HepG2 (cell line): ENCODE data around the gene GPD1. TPM values are rescaled to one million over a fixed set of nuclear protein-coding genes. Genes with fewer than 3 reads are reported as not detected.

Experiments used
- ATAC-seq: fragments of 200-7000 bp; cut with Tn5 transposase; 3 replicates; pipeline ENCODE4 v1.9.1; 2020; ENCODE audit warnings: mild to moderate bottlenecking, moderate library complexity
- BruUV-seq: library from RNA; stranded (reverse); fragments of 400-500 nt; replicated peaks from 2 replicates; lab custom pipeline; 2021; lab: Mats Ljungman, UMichigan
- CTCF ChIA-PET: fragments of 300-600 bp; formaldehyde crosslinking; extraction: SDS; loops from one replicate; lab custom pipeline; 2021; ENCODE audit warnings: low total read pairs, inconsistent platforms, low intra/inter-chr PET ratio; lab: Yijun Ruan, JAX
- POLR2A ChIA-PET: fragments of 350-600 bp; sonication (Branson Sonifier 250); formaldehyde crosslinking; loops from one replicate; lab custom pipeline; 2020; ENCODE audit warnings: antibody characterized with exemption, inconsistent platforms; lab: Yijun Ruan, JAX
- DNase-seq: peaks from one replicate; pipeline ENCODE4 v3.0.0-alpha.2; 2015; ENCODE audit warnings: low spot score
- FAIRE-seq: peaks from 3 replicates; lab custom pipeline; 2011; peaks lifted over from hg19 to GRCh38; lab: Jason Lieb, UNC
- H2AFZ ChIP-seq: one replicate; pipeline ENCODE4 v1.6.1; 2011; ENCODE audit warnings: low read length, inconsistent platforms
- H3K27ac ChIP-seq: fragments of 300-600 bp; 3 replicates; pipeline ENCODE4 v1.8.0; 2011; ENCODE audit warnings: mixed run types, mild to moderate bottlenecking, mixed read lengths, low read length, inconsistent platforms; ENCODE audit not compliant: insufficient read depth; ENCODE audit errors: extremely low read length
- H3K27me3 ChIP-seq, 2 experiments: fragments of 200-600 bp in 1 of 2; 2 replicates in 1 of 2; 3 replicates in 1 of 2; pipeline versions ENCODE4 v1.6.0 to v1.8.0; 2011; ENCODE audit warnings: low read length in 2 of 2, mild to moderate bottlenecking in 2 of 2, moderate library complexity in 2 of 2, inconsistent platforms in 1 of 2; ENCODE audit not compliant: insufficient read depth in 2 of 2, control insufficient read depth in 1 of 2
- H3K36me3 ChIP-seq, 2 experiments: fragments of 200-600 bp in 1 of 2; replicated peaks in 1 of 2; 2 replicates in 1 of 2; 3 replicates in 1 of 2; pipeline versions ENCODE4 v1.5.1 to v1.8.0; 2011; ENCODE audit warnings: low read length in 2 of 2, inconsistent platforms in 1 of 2; ENCODE audit not compliant: insufficient read depth in 2 of 2, control insufficient read depth in 1 of 2
- H3K4me1 ChIP-seq: 2 replicates; pipeline ENCODE4 v1.5.1; 2012; ENCODE audit warnings: low read length, inconsistent platforms; ENCODE audit not compliant: insufficient read depth
- H3K4me2 ChIP-seq: 2 replicates; pipeline ENCODE4 v1.6.0; 2011; ENCODE audit warnings: low read depth, low read length, inconsistent platforms
- H3K4me3 ChIP-seq, 3 experiments: fragments of 200-600 bp in 1 of 3; sonication (generic), shearing (Covaris generic) in 1 of 3; replicated peaks in 1 of 3; 2 replicates each; pipeline ENCODE4 v1.5.1; 2011 to 2016; ENCODE audit warnings: low read length in 3 of 3, inconsistent platforms in 2 of 3, low read depth in 2 of 3, mild to moderate bottlenecking in 2 of 3, control low read depth in 1 of 3, mixed read lengths in 1 of 3; ENCODE audit not compliant: insufficient read depth in 1 of 3
- H3K79me2 ChIP-seq: one replicate; pipeline ENCODE4 v1.6.1; 2011; ENCODE audit warnings: low read length, inconsistent platforms; ENCODE audit not compliant: insufficient read depth
- H3K9ac ChIP-seq: 2 replicates; pipeline ENCODE4 v1.6.0; 2011; ENCODE audit warnings: mild to moderate bottlenecking, low read depth, low read length, inconsistent platforms; ENCODE audit not compliant: insufficient read depth
- H3K9me3 ChIP-seq: 2 replicates; pipeline ENCODE4 v1.5.1; 2012; ENCODE audit warnings: mild to moderate bottlenecking, low read length
- H4K20me1 ChIP-seq: 2 replicates; pipeline ENCODE4 v1.6.0; 2011; ENCODE audit warnings: inconsistent platforms, mild to moderate bottlenecking, low read length, moderate library complexity; ENCODE audit not compliant: insufficient read depth
- KDM5B ChIP-seq: sonication (generic); formaldehyde crosslinking; IDR thresholded peaks from 2 replicates; pipeline ENCODE4 v1.4.0; 2020; ENCODE audit warnings: missing genetic modification reagents, mild to moderate bottlenecking, borderline replicate concordance
- MAFF ChIP-seq: IDR thresholded peaks from 2 replicates; pipeline ENCODE4 v1.6.1; 2011; ENCODE audit warnings: low read depth, low read length, improper control_type of control experiment
- MAFK ChIP-seq, 2 experiments: IDR thresholded peaks in 1 of 2; conservative IDR thresholded peaks in 1 of 2; 2 replicates each; pipeline ENCODE4 v1.6.1; 2011; ENCODE audit warnings: improper control_type of control experiment in 2 of 2, low read length in 2 of 2
- ZBTB8A ChIP-seq: sonication (generic); formaldehyde crosslinking; IDR thresholded peaks from 2 replicates; pipeline ENCODE4 v1.4.0; 2020; ENCODE audit warnings: mild to moderate bottlenecking, low read depth, missing genetic modification reagents, borderline replicate concordance
- WGBS: methylation state at CpG from one replicate; pipeline ENCODE4 v1.1.6; 2017; ENCODE audit warnings: low lambda C conversion rate; 5-methylcytosine and 5-hydroxymethylcytosine counted together
- in situ Hi-C: cut with HindIII; loops from 2 replicates; pipeline ENCODE4 v1.10.0; 2017; ENCODE audit warnings: low pct_unique_long_range_greater_than_20kb; ENCODE audit not compliant: extremely low pct_ligation_motif_present
- intact Hi-C: fragments of 100-400 bp; cut with micrococcal nuclease; formaldehyde crosslinking; loops from one replicate; pipeline ENCODE4 v1.10.0; 2022; ENCODE audit not compliant: unreplicated experiment
- polyA plus RNA-seq, 8 experiments: library from polyadenylated mRNA; depleted of rRNA in 3 of 8; stranded (reverse) in 7 of 8; unstranded in 1 of 8; fragments of >200 nt; fragmentation: Illumina TruSeq in 4 of 8; extraction: Trizol in 4 of 8; gene quantifications; 2 replicates each; pipeline versions ENCODE4 v1.2.1 to v1.2.3, GENCODE V29; 2011 to 2016; ENCODE audit warnings: low read depth in 4 of 8, missing spikeins in 1 of 8, mixed read lengths in 1 of 8; ENCODE audit not compliant: insufficient read depth in 1 of 8
- total RNA-seq, 5 experiments: library from RNA; depleted of rRNA; stranded (reverse); fragments of >200 nt; fragmentation: Illumina TruSeq; extraction: Trizol; gene quantifications; 2 replicates each; pipeline ENCODE4 v1.2.3, GENCODE V29; 2016; ENCODE audit warnings: low read depth in 1 of 5
- TF ChIP-seq, protein P1 (sequence below): sonication (generic); formaldehyde crosslinking; IDR thresholded peaks from 2 replicates; pipeline ENCODE4 v1.4.0; 2020; ENCODE audit warnings: missing genetic modification reagents

The GPD1 gene
- total and polyA plus RNA-seq, 2 of the 13 experiments (the other 11 are each of a cell fraction or from before 2014, with no cell fraction given) = 3.7 to 30.6 TPM

DNA sequence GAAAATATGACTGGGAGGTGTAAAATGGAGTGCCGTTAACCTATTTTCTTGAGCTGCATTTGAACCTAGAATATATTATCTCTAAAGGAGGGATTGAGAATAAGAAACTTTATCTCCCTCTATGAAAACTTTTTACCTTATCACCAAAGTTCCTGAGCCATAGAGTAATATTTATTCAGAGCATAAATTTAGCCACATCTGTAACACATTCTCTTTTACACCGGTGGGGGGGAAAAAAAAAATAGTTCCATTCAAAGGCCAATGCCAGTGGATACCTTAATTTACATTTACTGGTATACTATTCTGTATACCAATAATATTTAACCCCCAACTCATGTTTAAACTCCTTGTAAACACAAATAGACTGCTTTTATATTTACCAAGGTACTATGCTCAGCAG lies 41.6 kb downstream of the GPD1 start:
- Histone ChIP-seq H3K4me3 (no peak overlapping the region), H3K36me3 (peaks cover 0 to 29% of the 10 kb centered on the region in 2 experiments; a peak in 3 of 5 replicates), H3K9ac (no peak overlapping the region), H3K9me3 (no peaks in the 10 kb centered on the region), H3K4me2 (no peak overlapping the region), H2AFZ (no peak overlapping the region), H3K79me2 (peaks cover 8% of the 10 kb centered on the region), H3K27ac (no peak overlapping the region), H3K27me3 (no peaks in the 10 kb centered on the region), H4K20me1 (no peaks in the 10 kb centered on the region), H3K4me1 (no peaks in the 10 kb centered on the region)
- 97% methylated on average over 2 of the region's 2 CpGs for WGBS
- no peak for ATAC-seq
- in situ Hi-C loops = no loop called here
- CTCF ChIA-PET = no interaction called here
- TF ChIP-seq, protein P1, sequence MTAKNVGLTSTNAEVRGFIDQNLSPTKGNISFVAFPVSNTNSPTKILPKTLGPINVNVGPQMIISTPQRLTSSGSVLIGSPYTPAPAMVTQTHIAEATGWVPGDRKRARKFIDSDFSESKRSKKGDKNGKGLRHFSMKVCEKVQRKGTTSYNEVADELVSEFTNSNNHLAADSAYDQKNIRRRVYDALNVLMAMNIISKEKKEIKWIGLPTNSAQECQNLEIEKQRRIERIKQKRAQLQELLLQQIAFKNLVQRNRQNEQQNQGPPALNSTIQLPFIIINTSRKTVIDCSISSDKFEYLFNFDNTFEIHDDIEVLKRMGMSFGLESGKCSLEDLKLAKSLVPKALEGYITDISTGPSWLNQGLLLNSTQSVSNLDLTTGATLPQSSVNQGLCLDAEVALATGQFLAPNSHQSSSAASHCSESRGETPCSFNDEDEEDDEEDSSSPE (CRISPR knock-in tag) = no peak
- BruUV-seq = no TSS peak
- no peak for DNase-seq
- POLR2A ChIA-PET = interaction anchor here (1.0 kb wide), 1 partner anchor 63 kb away, joined by 3 read pairs; no protein-coding TSS in a partner anchor
- FAIRE-seq = no peak
- intact Hi-C loops = no loop called here

- in situ Hi-C loops (no loop called here), intact Hi-C loops (no loop called here)
- no peak overlapping the region for H2AFZ ChIP-seq
- WGBS = 99% methylated on average over 4 of the region's 4 CpGs
- BruUV-seq = no TSS peak
- CTCF ChIA-PET = no interaction called here
- H3K9ac ChIP-seq = no peak overlapping the region
- H3K36me3 ChIP-seq = peaks cover 0 to 15% of the 10 kb centered on the region in 2 experiments; a peak in 2 of 5 replicates
- H3K79me2 ChIP-seq = peaks cover 8% of the 10 kb centered on the region
- H3K9me3 ChIP-seq = no peaks in the 10 kb centered on the region
- H3K4me3 ChIP-seq = no peak overlapping the region
- no peaks in the 10 kb centered on the region; the same call in 1 of the 2 replicates for H4K20me1 ChIP-seq
- no peak overlapping the region for H3K4me2 ChIP-seq
- no peak overlapping the region for H3K27ac ChIP-seq
- FAIRE-seq = no peak
- H3K4me1 ChIP-seq = no peaks in the 10 kb centered on the region
- ATAC-seq = no peak
- DNase-seq = no peak
- H3K27me3 ChIP-seq = no peaks in the 10 kb centered on the region
- TF ChIP-seq ZBTB8A (CRISPR knock-in tag) = no peak
- TF ChIP-seq KDM5B = no peak
- TF ChIP-seq MAFF = peak; percentile 96
- TF ChIP-seq MAFK (conservative IDR thresholded peaks at IDR 0.05 in 1 of 2, IDR thresholded peaks at IDR 0.05 in 1 of 2; ENCODE audit: low read length in 2 of 2) = peak; percentile 94 to 97
- TF ChIP-seq, all 625 proteins: peak for 2
- POLR2A ChIA-PET = interaction anchor here (1.3 kb wide), 1 partner anchor 35 kb away, joined by 4 read pairs; the partner anchor contains the start of gene COX14
Measured at GRCh38 chr12:50147281-50147680, 43.5 kb downstream of the GPD1 start.
